Smooth muscle cell of the coronary artery (primary cell): ENCODE measurements around the gene ABCD3. TPM values are rescaled to one million over a fixed set of nuclear protein-coding genes. Genes with fewer than 3 reads are reported as not detected.

Experiments used
- total RNA-seq: library from RNA; depleted of rRNA; stranded (reverse); fragments of >200 nt; gene quantifications from 2 replicates; pipeline ENCODE4 v1.2.3, GENCODE V29; 2014; ENCODE audit warnings: low replicate concordance

The ABCD3 gene
- 30.1 and 38.5 TPM in 2 replicates for total RNA-seq

DNA sequence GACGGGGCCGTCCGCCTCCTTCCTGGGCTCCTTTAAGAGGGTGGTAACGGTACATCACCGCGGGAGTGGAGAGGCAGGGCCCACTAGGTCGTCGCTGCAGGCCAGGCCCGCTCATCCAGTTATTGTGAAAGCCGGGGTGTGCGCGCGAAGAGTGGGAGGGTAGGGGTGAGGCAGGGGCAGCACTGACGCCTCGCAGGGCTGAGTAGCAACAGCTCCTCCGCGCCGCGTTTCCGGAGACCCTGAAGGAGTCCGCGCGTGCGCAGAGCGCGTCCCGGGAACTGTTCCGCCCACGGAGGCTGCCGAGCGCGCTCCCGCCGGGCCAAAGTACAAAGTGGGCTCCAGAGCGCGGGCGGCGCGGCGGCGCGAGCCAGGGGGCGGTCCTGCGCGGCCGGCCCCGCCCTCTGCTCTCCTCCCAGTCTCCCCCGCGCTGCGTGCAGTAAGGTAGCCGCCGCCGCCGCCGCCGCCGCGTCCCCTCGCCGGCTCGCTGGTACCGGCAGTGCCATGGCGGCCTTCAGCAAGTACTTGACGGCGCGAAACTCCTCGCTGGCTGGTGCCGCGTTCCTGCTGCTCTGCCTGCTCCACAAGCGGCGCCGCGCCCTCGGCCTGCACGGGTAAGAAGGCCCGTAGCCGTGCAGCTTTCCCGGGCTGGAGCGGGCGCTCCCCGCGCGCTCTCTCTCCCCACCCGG lies at the start of gene ABCD3:
Gene ABCD3, plus strand, starts transcription at position 412 of the 686 bp plus-strand sequence. Its CDS starts 90 bp downstream, at position 502.

DNA sequence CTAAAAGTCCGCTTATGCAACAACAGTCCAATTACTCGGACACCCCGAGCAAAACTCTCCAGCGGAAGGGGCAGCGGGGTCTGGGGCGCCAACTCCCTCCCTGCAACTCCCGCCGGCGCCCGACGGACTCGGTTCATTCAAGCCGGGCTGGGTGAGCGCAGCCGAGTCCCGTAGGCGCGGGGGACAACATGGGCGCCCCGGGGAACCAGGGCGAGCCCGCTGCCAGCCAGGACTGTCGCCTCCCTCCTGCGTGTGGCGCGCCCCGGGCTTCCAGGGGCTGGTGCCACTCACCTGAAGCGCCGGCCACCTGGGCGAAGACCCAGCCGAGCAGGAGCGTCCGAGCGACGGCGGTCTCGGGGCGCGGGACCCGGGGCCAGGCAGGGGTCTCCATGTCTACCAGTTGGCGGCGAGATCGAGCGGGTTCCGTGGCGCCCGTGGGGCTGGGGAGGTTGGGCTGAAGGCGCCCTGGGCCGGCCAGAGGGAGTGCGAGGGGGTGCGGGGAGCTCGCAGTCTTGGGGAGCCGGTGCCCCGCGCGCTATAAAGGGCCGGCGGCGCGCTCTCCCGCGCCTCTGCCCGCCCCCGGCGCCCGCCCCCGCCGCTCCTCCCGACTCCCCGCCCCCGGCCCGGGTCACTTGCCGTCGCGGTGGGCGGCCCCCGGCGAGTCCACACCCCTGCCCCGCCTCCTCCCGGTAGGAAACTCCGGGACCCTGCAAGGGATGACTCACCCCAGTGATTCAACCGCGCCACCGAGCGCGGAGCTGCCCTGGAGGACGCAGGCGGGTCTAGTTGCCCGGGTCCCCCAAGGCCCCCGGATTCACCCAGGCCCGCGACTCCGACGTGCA lies 123.3 kb downstream of the ABCD3 start, which contains the start of gene F3:
Gene F3, minus strand, starts transcription at position 514 of the 842 bp plus-strand sequence. Its CDS starts 123 bp downstream, at position 391.

Other genes starting within 250 kb of the ABCD3 start
- gene ARHGAP29, start 180.8 kb upstream of the ABCD3 start, total RNA-seq: 19.3 and 68.2 TPM in 2 replicates
- 2.9 and 7.5 TPM in 2 replicates for gene F3, start 123.4 kb downstream of the ABCD3 start, total RNA-seq